ENCODE results near the gene OVCH1. TPM values are rescaled to one million over a fixed set of nuclear protein-coding genes. Genes with fewer than 3 reads are reported as not detected.

OVCH1 gene
- total RNA-seq, 1 experiment from 2014 or later = not detected

DNA sequence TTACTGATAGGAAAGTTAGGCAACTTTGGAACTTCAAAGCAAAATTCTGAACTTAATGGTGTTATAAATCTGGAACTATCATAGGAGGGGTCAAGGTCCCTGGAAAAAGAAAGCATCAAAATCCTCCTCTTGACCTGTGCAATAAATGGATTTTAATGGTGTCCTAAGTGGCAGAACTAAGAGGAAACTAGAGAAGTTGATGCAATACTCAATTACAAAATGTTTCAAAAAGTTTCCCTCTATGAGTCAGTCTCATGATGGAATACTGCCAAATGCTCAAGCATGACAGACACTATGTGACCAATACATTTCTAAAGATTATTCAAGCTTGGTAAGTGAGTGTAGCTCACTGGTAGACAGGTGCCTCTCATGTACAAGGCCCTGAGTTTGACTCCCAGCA is 68.9 kb downstream of the OVCH1 start:
- Histone ChIP-seq H3K36me3 (ENCODE audit: control insufficient read depth in 1 of 2, insufficient read depth in 2 of 2, low read length in 2 of 2) (no peaks in the 10 kb centered on the region), H4K20me1 (ENCODE audit: insufficient read depth) (no peaks in the 10 kb centered on the region), H3K9me3 (ENCODE audit: control insufficient read depth in 1 of 2, insufficient read depth in 1 of 2, low read depth in 1 of 2, low read length in 2 of 2) (no peaks in the 10 kb centered on the region), H3K9me2 (ENCODE audit: insufficient read depth) (no peaks in the 10 kb centered on the region; the same call in 1 of the 2 replicates), H2AFZ (ENCODE audit: low read depth, low read length, poor library complexity, severe bottlenecking) (peak overlapping the region; percentile 49), H3K4me1 (ENCODE audit: control insufficient read depth in 1 of 2, insufficient read depth in 2 of 2, low read length in 2 of 2) (peaks cover 4 to 16% of the 10 kb centered on the region in 2 experiments; a peak in 3 of 4 replicates), H3K27me3 (ENCODE audit: insufficient read depth, low read length) (no peaks in the 10 kb centered on the region), H3K4me3 (replicated peaks in 1 of 2; ENCODE audit: low read depth in 1 of 2, low read length in 2 of 2) (no peak overlapping the region), H3K9ac (ENCODE audit: low read length) (no peak overlapping the region), H3K79me2 (ENCODE audit: insufficient read depth, low read length) (no peaks in the 10 kb centered on the region), H3K27ac (ENCODE audit: low read depth, low read length) (no peak overlapping the region), H3K4me2 (ENCODE audit: low read length) (no peak overlapping the region; the same call in 1 of the 2 replicates)
- intact Hi-C loops (cut with micrococcal nuclease) = loop anchor here (1.0 kb wide), 1 partner anchor 47 kb away; the partner anchor contains the start of gene ERGIC2
- DNase-seq (ENCODE audit: low read depth, low spot score) (peak; percentile 63), ATAC-seq (no peak)
- CTCF ChIA-PET = interaction anchor here (0.5 kb wide), 1 partner anchor 117 kb away, joined by 3 read pairs; no protein-coding TSS in a partner anchor
- RAD21 ChIA-PET (ENCODE audit: low non-redundant PET in 1 of 2, low total read pairs in 2 of 2, uncharacterized antibody in 2 of 2, unreplicated experiment in 2 of 2) = no interaction called here
- BruUV-seq (replicated peaks) = no TSS peak
- POLR2A ChIA-PET = no interaction called here
- TF ChIP-seq ZNF274 (IDR thresholded peaks at IDR 0.05; ENCODE audit: low read depth, low read length) (no peak), FOSL1 (IDR thresholded peaks at IDR 0.05; ENCODE audit: low read depth) (peak; percentile 61), EZH2 (IDR thresholded peaks at IDR 0.05) (no peak), POLR2AphosphoS5 (IDR thresholded peaks at IDR 0.05; ENCODE audit: low read depth, low read length) (no peak), SP1 (IDR thresholded peaks at IDR 0.05; ENCODE audit: low read depth) (peak; percentile 52), MAX (IDR thresholded peaks at IDR 0.05) (no peak), ATF3 (IDR thresholded peaks at IDR 0.05) (peak; percentile 73), CEBPB (IDR thresholded peaks at IDR 0.05; ENCODE audit: low read depth) (peak; percentile 95), YY1 (IDR thresholded peaks at IDR 0.05; ENCODE audit: extremely low read depth, insufficient replicate concordance, low read depth, low read length) (no peak), POLR2A (IDR thresholded peaks at IDR 0.05; ENCODE audit: borderline replicate concordance, extremely low read depth, insufficient read depth, insufficient read length) (no peak), ZFX (IDR thresholded peaks at IDR 0.05) (no peak), REST (IDR thresholded peaks at IDR 0.05; ENCODE audit: low read depth) (no peak), SIN3A (IDR thresholded peaks at IDR 0.05; ENCODE audit: low read depth) (no peak), JUND (IDR thresholded peaks at IDR 0.05) (peak; percentile 54), ELF1 (IDR thresholded peaks at IDR 0.05; ENCODE audit: borderline replicate concordance, low read depth) (no peak), TCF7L2 (IDR thresholded peaks at IDR 0.05; ENCODE audit: borderline replicate concordance, extremely low read depth, insufficient read depth, insufficient read length) (no peak), SRF (IDR thresholded peaks at IDR 0.05; ENCODE audit: low read depth) (0 out of 2 replicates have a peak, but pooled peaks have one; percentile 15), CBX3 (IDR thresholded peaks at IDR 0.05; ENCODE audit: low read depth) (0 out of 2 replicates have a peak, but pooled peaks have one; percentile 51), EZH2phosphoT487 (IDR thresholded peaks at IDR 0.05; ENCODE audit: borderline replicate concordance) (no peak)
- TF ChIP-seq, protein P1, sequence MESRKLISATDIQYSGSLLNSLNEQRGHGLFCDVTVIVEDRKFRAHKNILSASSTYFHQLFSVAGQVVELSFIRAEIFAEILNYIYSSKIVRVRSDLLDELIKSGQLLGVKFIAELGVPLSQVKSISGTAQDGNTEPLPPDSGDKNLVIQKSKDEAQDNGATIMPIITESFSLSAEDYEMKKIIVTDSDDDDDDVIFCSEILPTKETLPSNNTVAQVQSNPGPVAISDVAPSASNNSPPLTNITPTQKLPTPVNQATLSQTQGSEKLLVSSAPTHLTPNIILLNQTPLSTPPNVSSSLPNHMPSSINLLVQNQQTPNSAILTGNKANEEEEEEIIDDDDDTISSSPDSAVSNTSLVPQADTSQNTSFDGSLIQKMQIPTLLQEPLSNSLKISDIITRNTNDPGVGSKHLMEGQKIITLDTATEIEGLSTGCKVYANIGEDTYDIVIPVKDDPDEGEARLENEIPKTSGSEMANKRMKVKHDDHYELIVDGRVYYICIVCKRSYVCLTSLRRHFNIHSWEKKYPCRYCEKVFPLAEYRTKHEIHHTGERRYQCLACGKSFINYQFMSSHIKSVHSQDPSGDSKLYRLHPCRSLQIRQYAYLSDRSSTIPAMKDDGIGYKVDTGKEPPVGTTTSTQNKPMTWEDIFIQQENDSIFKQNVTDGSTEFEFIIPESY (IDR thresholded peaks at IDR 0.05; ENCODE audit: extremely low read depth, insufficient replicate concordance, low read length) = no peak
- TF ChIP-seq, protein P2, sequence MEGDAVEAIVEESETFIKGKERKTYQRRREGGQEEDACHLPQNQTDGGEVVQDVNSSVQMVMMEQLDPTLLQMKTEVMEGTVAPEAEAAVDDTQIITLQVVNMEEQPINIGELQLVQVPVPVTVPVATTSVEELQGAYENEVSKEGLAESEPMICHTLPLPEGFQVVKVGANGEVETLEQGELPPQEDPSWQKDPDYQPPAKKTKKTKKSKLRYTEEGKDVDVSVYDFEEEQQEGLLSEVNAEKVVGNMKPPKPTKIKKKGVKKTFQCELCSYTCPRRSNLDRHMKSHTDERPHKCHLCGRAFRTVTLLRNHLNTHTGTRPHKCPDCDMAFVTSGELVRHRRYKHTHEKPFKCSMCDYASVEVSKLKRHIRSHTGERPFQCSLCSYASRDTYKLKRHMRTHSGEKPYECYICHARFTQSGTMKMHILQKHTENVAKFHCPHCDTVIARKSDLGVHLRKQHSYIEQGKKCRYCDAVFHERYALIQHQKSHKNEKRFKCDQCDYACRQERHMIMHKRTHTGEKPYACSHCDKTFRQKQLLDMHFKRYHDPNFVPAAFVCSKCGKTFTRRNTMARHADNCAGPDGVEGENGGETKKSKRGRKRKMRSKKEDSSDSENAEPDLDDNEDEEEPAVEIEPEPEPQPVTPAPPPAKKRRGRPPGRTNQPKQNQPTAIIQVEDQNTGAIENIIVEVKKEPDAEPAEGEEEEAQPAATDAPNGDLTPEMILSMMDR (IDR thresholded peaks at IDR 0.05 in 2 of 3, conservative IDR thresholded peaks at IDR 0.05 in 1 of 3; ENCODE audit: borderline replicate concordance in 1 of 3, insufficient read depth in 1 of 3, low read depth in 2 of 3, low read length in 2 of 3) = no peak

Measured in HCT116 (cell line).